CD4-positive, alpha-beta T cell (primary cell): ENCODE measurements around the gene CEP104. TPM values are rescaled to one million over a fixed set of nuclear protein-coding genes. Genes with fewer than 3 reads are reported as not detected.

Experiments
- ATAC-seq: fragments of 200-7000 bp; cut with Tn5 transposase; one replicate; pipeline ENCODE4 v1.10.0; 2022; ENCODE audit warnings: mild to moderate bottlenecking; ENCODE audit not compliant: poor library complexity
- CTCF ChIA-PET: fragments of 350-600 bp; sonication (Branson Sonifier 250); formaldehyde crosslinking; loops from one replicate; lab custom pipeline; 2021; ENCODE audit warnings: antibody characterized with exemption, inconsistent platforms; lab: Charles Lee
- POLR2A ChIA-PET: fragments of 350-600 bp; sonication (Branson Sonifier 250); formaldehyde crosslinking; loops from one replicate; lab custom pipeline; 2021; ENCODE audit warnings: antibody characterized with exemption, inconsistent platforms; lab: Charles Lee
- DNase-seq, 14 experiments: peaks; one replicate each; pipeline ENCODE4 v3.0.0-alpha.2; 2013 to 2020; ENCODE audit warnings: mixed read lengths in 2 of 14
- H3K27ac ChIP-seq, 2 donors: one replicate each; pipeline versions ENCODE4 v1.5.1 to v1.7.0; 2013; ENCODE audit warnings: low read length in 2 of 2, low read depth in 1 of 2, mild to moderate bottlenecking in 1 of 2
- H3K27me3 ChIP-seq, 2 experiments: 1 replicate in 1 of 2; 2 replicates in 1 of 2; pipeline versions ENCODE4 v1.6.1 to v1.7.0; 2013; ENCODE audit warnings: low read length in 2 of 2, control low read depth in 1 of 2, mild to moderate bottlenecking in 1 of 2, moderate library complexity in 1 of 2; ENCODE audit not compliant: insufficient read depth in 2 of 2, control insufficient read depth in 1 of 2
- H3K36me3 ChIP-seq: one replicate; pipeline ENCODE4 v1.6.1; 2013; ENCODE audit warnings: low read length, control low read depth; ENCODE audit not compliant: insufficient read depth
- H3K4me1 ChIP-seq: one replicate; pipeline ENCODE4 v1.6.1; 2013; ENCODE audit warnings: low read length, control low read depth; ENCODE audit not compliant: insufficient read depth
- H3K4me3 ChIP-seq: one replicate; pipeline ENCODE4 v1.5.1; 2013; ENCODE audit warnings: mild to moderate bottlenecking, low read length, moderate library complexity
- H3K9me3 ChIP-seq, 2 experiments: 1 replicate in 1 of 2; 2 replicates in 1 of 2; pipeline versions ENCODE4 v1.6.1 to v1.7.0; 2013; ENCODE audit warnings: low read length in 2 of 2, mild to moderate bottlenecking in 2 of 2, control low read depth in 1 of 2, moderate library complexity in 1 of 2; ENCODE audit not compliant: control insufficient read depth in 1 of 2, insufficient read depth in 1 of 2
- H3K27ac Mint-ChIP-seq: one replicate; pipeline ENCODE4 v1.8.0; 2020; ENCODE audit warnings: mixed read lengths
- H3K27me3 Mint-ChIP-seq: one replicate; pipeline ENCODE4 v1.8.0; 2021; ENCODE audit warnings: mixed read lengths
- H3K36me3 Mint-ChIP-seq: one replicate; pipeline ENCODE4 v1.8.0; 2021; ENCODE audit warnings: low read depth, mixed read lengths
- H3K4me1 Mint-ChIP-seq: one replicate; pipeline ENCODE4 v1.8.0; 2021; ENCODE audit warnings: low read depth, mixed read lengths
- H3K4me3 Mint-ChIP-seq: one replicate; pipeline ENCODE4 v1.8.0; 2020; ENCODE audit warnings: mild to moderate bottlenecking, mixed read lengths
- H3K9me3 Mint-ChIP-seq: one replicate; pipeline ENCODE4 v1.8.0; 2020; ENCODE audit warnings: mixed read lengths
- CTCF ChIP-seq: fragments of 200-600 bp; IDR thresholded peaks from one replicate; pipeline ENCODE4 v1.8.0; 2022; ENCODE audit warnings: antibody characterized with exemption, mild to moderate bottlenecking
- intact Hi-C, 2 experiments: fragments of 100-400 bp; cut with DNase I in 1 of 2; cut with micrococcal nuclease in 1 of 2; formaldehyde crosslinking; loops; one replicate each; pipeline versions ENCODE4 v1.15.1 to v1.9.0; 2023 to 2025; cut with DNase I, micrococcal nuclease
- total RNA-seq, 174 experiments: library from RNA in 2 of 174; stranded (reverse) in 2 of 174; gene quantifications; one replicate each; pipeline ENCODE4 v1.2.3 and lab custom pipeline; 2021 to 2026

Gene CEP104
- total RNA-seq, 2 experiments from 2014 or later: 16.6 to 20.5 TPM

- TF ChIP-seq CTCF: no peak
- CTCF ChIA-PET: interaction anchor here (1.1 kb wide), 1 partner anchor 28 kb away, joined by 3 read pairs; the partner anchor contains the start of gene DFFB
These were observed 28.0 kb upstream of the CEP104 start for GRCh38 chr1:3884966-3885365.

GRCh38 chr1:3883194-3883925 is 26.3 kb upstream of the CEP104 start:
- peak overlapping the region in 1 of 2 donors; percentile 30 for H3K27ac ChIP-seq

More at GRCh38 chr1:3884966-3885365, 28.0 kb upstream of the CEP104 start:
- Histone ChIP-seq H3K9me3 (no peaks in the 10 kb centered on the region), H3K27me3 (no peaks in the 10 kb centered on the region), H3K4me3 (no peak overlapping the region), H3K27ac (no peak overlapping the region), H3K36me3 (peaks cover 55% of the 10 kb centered on the region), H3K4me1 (peaks cover 8% of the 10 kb centered on the region)
- DNase-seq: no peak
- no peak overlapping the region for H3K4me3 Mint-ChIP-seq
- H3K4me1 Mint-ChIP-seq: peaks cover 8% of the 10 kb centered on the region
- POLR2A ChIA-PET: no interaction called here
- intact Hi-C loops: no loop called here
- no peak overlapping the region for H3K27ac Mint-ChIP-seq
- no peaks in the 10 kb centered on the region for H3K9me3 Mint-ChIP-seq
- ATAC-seq: no peak
- peaks cover 78% of the 10 kb centered on the region for H3K36me3 Mint-ChIP-seq
- no peaks in the 10 kb centered on the region for H3K27me3 Mint-ChIP-seq

GRCh38 chr1:3881193-3881480 is 24.1 kb upstream of the CEP104 start:
- peaks cover 5% of the 10 kb centered on the region for H3K4me1 Mint-ChIP-seq
- H3K4me3 Mint-ChIP-seq: no peak overlapping the region
- Histone ChIP-seq H3K27me3 (no peaks in the 10 kb centered on the region), H3K27ac (no peak overlapping the region), H3K4me1 (peaks cover 6% of the 10 kb centered on the region), H3K36me3 (peaks cover 54% of the 10 kb centered on the region), H3K9me3 (peaks cover 5 to 7% of the 10 kb centered on the region in 2 experiments), H3K4me3 (no peak overlapping the region)
- ATAC-seq: no peak
- no peaks in the 10 kb centered on the region for H3K9me3 Mint-ChIP-seq
- ChIA-PET POLR2A (interaction anchor here (1.1 kb wide), 1 partner anchor 24 kb away, joined by 3 read pairs; the partner anchor contains the start of genes CEP104 and DFFB), CTCF (no interaction called here)
- peaks cover 83% of the 10 kb centered on the region for H3K36me3 Mint-ChIP-seq
- TF ChIP-seq CTCF: no peak
- intact Hi-C loops: no loop called here
- no peak overlapping the region for H3K27ac Mint-ChIP-seq
- H3K27me3 Mint-ChIP-seq: no peaks in the 10 kb centered on the region
- no peak for DNase-seq

More at GRCh38 chr1:3883194-3883925, 26.3 kb upstream of the CEP104 start:
- Histone ChIP-seq H3K27me3 (no peaks in the 10 kb centered on the region), H3K4me3 (no peak overlapping the region), H3K9me3 (peaks cover 5 to 7% of the 10 kb centered on the region in 2 experiments), H3K36me3 (peaks cover 61% of the 10 kb centered on the region), H3K4me1 (peaks cover 6% of the 10 kb centered on the region)
- H3K27me3 Mint-ChIP-seq: no peaks in the 10 kb centered on the region
- ATAC-seq (peak; percentile 78), DNase-seq (peak in 3 of 14 experiments; percentile 59 to 75 (median 66))
- peaks cover 5% of the 10 kb centered on the region for H3K4me1 Mint-ChIP-seq
- ChIA-PET POLR2A (no interaction called here), CTCF (no interaction called here)
- H3K9me3 Mint-ChIP-seq: no peaks in the 10 kb centered on the region
- no peak overlapping the region for H3K4me3 Mint-ChIP-seq
- H3K36me3 Mint-ChIP-seq: peaks cover 82% of the 10 kb centered on the region
- no peak for TF ChIP-seq CTCF
- intact Hi-C loops: no loop called here
- H3K27ac Mint-ChIP-seq: peak overlapping the region; percentile 43
